Astrocyte (in vitro differentiated cells and primary cell): ENCODE results near the gene PLD1. TPM values are rescaled to one million over a fixed set of nuclear protein-coding genes. Genes with fewer than 3 reads are reported as not detected.
"Not testable (repeated sequence)": the region's sequence is repeated elsewhere in the genome, so short reads cannot be mapped to it uniquely, and the experiment has no call there.

Experiments
- DNase-seq: peaks from one replicate; pipeline ENCODE4 v3.0.0-alpha.2; 2010; ENCODE audit warnings: low read depth
- FAIRE-seq: peaks from 2 replicates; lab custom pipeline; 2011; peaks lifted over from hg19 to GRCh38; lab: Jason Lieb, UNC
- H2AFZ ChIP-seq: 2 replicates; pipeline ENCODE4 v1.6.0; 2012; ENCODE audit warnings: low read depth, low read length, inconsistent platforms
- H3K27ac ChIP-seq: 2 replicates; pipeline ENCODE4 v1.5.1; 2011; ENCODE audit warnings: low read depth, low read length, inconsistent platforms
- H3K27me3 ChIP-seq: 2 replicates; pipeline ENCODE4 v1.6.0; 2011; ENCODE audit warnings: low read length, inconsistent platforms; ENCODE audit not compliant: insufficient read depth
- H3K36me3 ChIP-seq: 2 replicates; pipeline ENCODE4 v1.5.1; 2011; ENCODE audit warnings: low read length, inconsistent platforms; ENCODE audit not compliant: insufficient read depth
- H3K4me1 ChIP-seq: 2 replicates; pipeline ENCODE4 v1.5.1; 2011; ENCODE audit warnings: low read length, inconsistent platforms; ENCODE audit not compliant: insufficient read depth
- H3K4me2 ChIP-seq: 2 replicates; pipeline ENCODE4 v1.6.0; 2012; ENCODE audit warnings: low read length, inconsistent platforms
- H3K4me3 ChIP-seq: 2 replicates; pipeline ENCODE4 v1.5.1; 2011; ENCODE audit warnings: low read depth, mild to moderate bottlenecking, low read length, inconsistent platforms; ENCODE audit not compliant: insufficient read depth
- H3K79me2 ChIP-seq: 2 replicates; pipeline ENCODE4 v1.6.0; 2012; ENCODE audit warnings: mild to moderate bottlenecking, low read length, inconsistent platforms; ENCODE audit not compliant: insufficient read depth
- H3K9ac ChIP-seq: 2 replicates; pipeline ENCODE4 v1.6.0; 2012; ENCODE audit warnings: mild to moderate bottlenecking, low read length, inconsistent platforms
- H3K9me3 ChIP-seq: 2 replicates; pipeline ENCODE4 v1.5.1; 2012; ENCODE audit warnings: low read depth, mild to moderate bottlenecking, low read length, inconsistent platforms; ENCODE audit not compliant: insufficient read depth
- H4K20me1 ChIP-seq: 2 replicates; pipeline ENCODE4 v1.6.0; 2012; ENCODE audit warnings: low read length, inconsistent platforms; ENCODE audit not compliant: insufficient read depth
- H3K27ac Mint-ChIP-seq: one replicate; pipeline ENCODE4 v1.8.0; 2021; ENCODE audit warnings: mild to moderate bottlenecking, mixed read lengths; ENCODE audit not compliant: unreplicated experiment
- H3K27me3 Mint-ChIP-seq: one replicate; pipeline ENCODE4 v1.8.0; 2021; ENCODE audit warnings: low read depth, mixed read lengths; ENCODE audit not compliant: unreplicated experiment
- H3K36me3 Mint-ChIP-seq: one replicate; pipeline ENCODE4 v1.8.0; 2021; ENCODE audit warnings: low read depth, mixed read lengths; ENCODE audit not compliant: unreplicated experiment
- H3K4me1 Mint-ChIP-seq: one replicate; pipeline ENCODE4 v1.8.0; 2021; ENCODE audit warnings: low read depth, mixed read lengths; ENCODE audit not compliant: unreplicated experiment
- H3K4me3 Mint-ChIP-seq: one replicate; pipeline ENCODE4 v1.8.0; 2021; ENCODE audit warnings: mild to moderate bottlenecking, moderate library complexity, mixed read lengths; ENCODE audit not compliant: unreplicated experiment
- H3K9me3 Mint-ChIP-seq: one replicate; pipeline ENCODE4 v1.8.0; 2021; ENCODE audit warnings: mild to moderate bottlenecking, mixed read lengths; ENCODE audit not compliant: unreplicated experiment
- CTCF ChIP-seq: IDR thresholded peaks from 2 replicates; pipeline ENCODE4 v1.5.1; 2011; ENCODE audit warnings: low read depth, mild to moderate bottlenecking, inconsistent platforms, low read length, moderate library complexity; ENCODE audit not compliant: insufficient read depth
- EZH2 ChIP-seq: IDR thresholded peaks from 2 replicates; pipeline ENCODE4 v1.6.1; 2012; ENCODE audit warnings: mild to moderate bottlenecking, low read length, inconsistent platforms; ENCODE audit not compliant: insufficient read depth
- total RNA-seq: library from RNA; stranded (reverse); gene quantifications from 2 replicates; pipeline ENCODE4 v1.2.1, GENCODE V29; 2021

Gene PLD1
- total RNA-seq, 1 donor from 2014 or later, result 21.5 TPM

DNA sequence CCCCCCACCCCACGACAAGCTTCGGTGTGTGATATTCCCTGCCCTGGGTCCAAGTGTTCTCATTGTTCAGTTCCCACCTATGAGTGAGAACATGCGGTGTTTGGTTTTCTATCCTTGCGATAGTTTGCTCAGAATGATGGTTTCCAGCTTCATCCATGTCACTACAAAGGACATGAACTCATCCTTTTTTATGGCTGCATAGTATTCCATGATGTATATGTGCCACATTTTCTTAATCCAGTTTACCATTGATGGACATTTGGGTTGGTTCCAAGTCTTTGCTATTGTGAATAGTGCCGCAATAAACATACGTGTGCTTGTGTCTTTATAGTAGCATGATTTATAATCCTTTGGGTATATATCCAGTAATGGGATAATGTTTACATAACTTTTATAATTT is 4.4 kb upstream of the PLD1 start:
- H3K4me1 Mint-ChIP-seq, result peaks cover 34% of the 10 kb centered on the region
- H3K9me3 ChIP-seq, H4K20me1 ChIP-seq, H3K27me3 ChIP-seq, H3K27ac ChIP-seq, H3K36me3 ChIP-seq, H3K79me2 ChIP-seq, H3K27ac Mint-ChIP-seq, H3K9me3 Mint-ChIP-seq, H2AFZ ChIP-seq, H3K27me3 Mint-ChIP-seq, H3K4me2 ChIP-seq, FAIRE-seq, H3K9ac ChIP-seq, DNase-seq, H3K4me3 ChIP-seq, H3K4me3 Mint-ChIP-seq, H3K36me3 Mint-ChIP-seq: not testable (repeated sequence)
- H3K4me1 ChIP-seq, result peaks cover 16% of the 10 kb centered on the region

DNA sequence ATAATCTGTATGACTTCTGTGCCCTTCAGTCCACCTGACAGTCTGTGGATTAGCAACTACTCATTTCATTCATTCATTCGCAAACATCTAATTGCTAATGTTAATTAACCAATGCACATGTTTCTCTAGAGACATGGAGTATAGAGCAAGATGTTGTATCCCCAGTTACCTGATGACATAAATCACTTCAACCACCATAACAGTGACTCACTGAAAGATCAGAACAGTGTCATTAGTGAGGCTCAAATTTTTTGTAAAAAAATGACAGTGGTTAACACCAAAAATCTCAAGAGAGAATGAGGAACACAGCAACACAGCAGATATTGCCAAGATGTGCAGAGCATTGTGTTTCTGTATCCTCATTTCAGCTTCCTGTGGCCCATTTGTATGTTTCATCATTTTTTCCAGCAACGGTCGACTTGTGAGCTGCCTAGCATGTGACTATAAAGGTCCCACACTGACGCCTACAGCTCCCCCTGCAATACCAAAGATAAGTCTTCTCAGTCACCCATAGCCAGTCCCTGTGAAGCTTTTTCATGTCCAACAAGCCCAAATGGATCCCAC is 3.7 kb upstream of the PLD1 start:
- Histone ChIP-seq H3K27ac (no peak overlapping the region), H3K9ac (no peak overlapping the region), H3K79me2 (no peaks in the 10 kb centered on the region), H4K20me1 (no peaks in the 10 kb centered on the region), H3K4me3 (no peak overlapping the region), H3K4me2 (no peak overlapping the region), H3K9me3 (no peaks in the 10 kb centered on the region), H3K4me1 (peaks cover 23% of the 10 kb centered on the region), H2AFZ (no peak overlapping the region), H3K36me3 (no peaks in the 10 kb centered on the region), H3K27me3 (no peaks in the 10 kb centered on the region)
- TF ChIP-seq EZH2, result no peak
- no peak for TF ChIP-seq CTCF
- DNase-seq, result peak; percentile 85
- peaks cover 39% of the 10 kb centered on the region for H3K4me1 Mint-ChIP-seq
- H3K36me3 Mint-ChIP-seq, result no peaks in the 10 kb centered on the region
- H3K27me3 Mint-ChIP-seq, result no peaks in the 10 kb centered on the region
- H3K4me3 Mint-ChIP-seq, result no peak overlapping the region
- FAIRE-seq, result no peak
- peak overlapping the region; percentile 36 for H3K27ac Mint-ChIP-seq
- no peaks in the 10 kb centered on the region for H3K9me3 Mint-ChIP-seq

GRCh38 chr3:171813278-171813896 is 3.1 kb upstream of the PLD1 start:
- Mint-ChIP-seq H3K4me3 (no peak overlapping the region), H3K27ac (peak overlapping the region; percentile 36), H3K36me3 (no peaks in the 10 kb centered on the region), H3K27me3 (no peaks in the 10 kb centered on the region), H3K9me3 (no peaks in the 10 kb centered on the region), H3K4me1 (peaks cover 39% of the 10 kb centered on the region)
- TF ChIP-seq CTCF (no peak), EZH2 (no peak)
- H3K27me3 ChIP-seq, result no peaks in the 10 kb centered on the region
- no peaks in the 10 kb centered on the region for H3K36me3 ChIP-seq
- DNase-seq, result no peak
- H3K9ac ChIP-seq, result no peak overlapping the region
- no peak overlapping the region for H3K4me3 ChIP-seq
- no peaks in the 10 kb centered on the region for H4K20me1 ChIP-seq
- no peak overlapping the region for H2AFZ ChIP-seq
- H3K27ac ChIP-seq, result no peak overlapping the region
- no peak overlapping the region for H3K4me2 ChIP-seq
- no peak for FAIRE-seq
- H3K4me1 ChIP-seq, result peaks cover 23% of the 10 kb centered on the region
- no peaks in the 10 kb centered on the region for H3K9me3 ChIP-seq
- H3K79me2 ChIP-seq, result no peaks in the 10 kb centered on the region
